Fibroblast of skin of abdomen (primary cell): ENCODE measurements around the gene ITGAL. TPM values are rescaled to one million over a fixed set of nuclear protein-coding genes. Genes with fewer than 3 reads are reported as not detected.
"Not testable (repeated sequence)": the region's sequence is repeated elsewhere in the genome, so short reads cannot be mapped to it uniquely, and the experiment has no call there.

Experiments
- DNase-seq: peaks from one replicate; pipeline ENCODE4 v3.0.0-alpha.2; 2013
- polyA plus RNA-seq, 2 experiments: library from polyadenylated mRNA; unstranded; fragments of 120-200 nt; gene quantifications; one replicate each; pipeline ENCODE4 v1.2.1, GENCODE V29; 2013; ENCODE audit not compliant: insufficient read length in 2 of 2

ITGAL gene
- polyA plus RNA-seq (2013, experiment 1 of 2; ENCODE audit: insufficient read length), result 0.12 TPM
- 0.12 TPM for polyA plus RNA-seq (2013, experiment 2 of 2; ENCODE audit: insufficient read length)

GRCh38 chr16:30472328-30472942, at the start of gene ITGAL:
Gene ITGAL, plus strand, starts transcription at chr16:30472742. Its CDS starts 96 bp downstream, at chr16:30472838.
- DNase-seq, result no peak

GRCh38 chr16:30428055-30428454, 44.5 kb upstream of the ITGAL start:
- DNase-seq, result no peak

- no peak for DNase-seq
Measured at GRCh38 chr16:30429418-30429677, 43.2 kb upstream of the ITGAL start.

- peak; percentile 98 for DNase-seq
Measured at GRCh38 chr16:30429678-30430427, 42.7 kb upstream of the ITGAL start, which contains the start of gene DCTPP1. Gene DCTPP1, minus strand, starts transcription at chr16:30430030. Its CDS starts 50 bp downstream, at chr16:30429980.

GRCh38 chr16:30430428-30430970, 42.0 kb upstream of the ITGAL start:
- DNase-seq, result peak; percentile 16

- DNase-seq, result no peak
Measured at GRCh38 chr16:30434852-30435251, 37.7 kb upstream of the ITGAL start.

- DNase-seq, result no peak
Measured at GRCh38 chr16:30437511-30438046, 35.0 kb upstream of the ITGAL start.

- no peak for DNase-seq
Measured at GRCh38 chr16:30438835-30439234, 33.7 kb upstream of the ITGAL start.

- no peak for DNase-seq
Measured at GRCh38 chr16:30439720-30440348, 32.7 kb upstream of the ITGAL start.

GRCh38 chr16:30443631-30444030, 28.9 kb upstream of the ITGAL start:
- no peak for DNase-seq

- DNase-seq, result no peak
Measured at GRCh38 chr16:30444231-30445148, 28.1 kb upstream of the ITGAL start.

- no peak for DNase-seq
Measured at GRCh38 chr16:30445149-30445407, 27.5 kb upstream of the ITGAL start.

- peak; percentile 98 for DNase-seq
Measured at GRCh38 chr16:30445408-30446202, 26.9 kb upstream of the ITGAL start, which contains the start of gene SEPHS2. Gene SEPHS2, minus strand, starts transcription at chr16:30445874. Its CDS starts 147 bp downstream, at chr16:30445727.

GRCh38 chr16:30446203-30446595, 26.3 kb upstream of the ITGAL start:
- DNase-seq, result no peak

GRCh38 chr16:30447512-30448226, 24.9 kb upstream of the ITGAL start:
- DNase-seq, result no peak

- DNase-seq, result no peak
Measured at GRCh38 chr16:30449116-30449435, 23.5 kb upstream of the ITGAL start.

GRCh38 chr16:30452709-30453580, 19.6 kb upstream of the ITGAL start:
- DNase-seq, result not testable (repeated sequence)

GRCh38 chr16:30456302-30456701, 16.2 kb upstream of the ITGAL start:
- no peak for DNase-seq

GRCh38 chr16:30457256-30457655, 15.3 kb upstream of the ITGAL start:
- no peak for DNase-seq
